ENCODE measurements around the gene FARS2.

DNA sequence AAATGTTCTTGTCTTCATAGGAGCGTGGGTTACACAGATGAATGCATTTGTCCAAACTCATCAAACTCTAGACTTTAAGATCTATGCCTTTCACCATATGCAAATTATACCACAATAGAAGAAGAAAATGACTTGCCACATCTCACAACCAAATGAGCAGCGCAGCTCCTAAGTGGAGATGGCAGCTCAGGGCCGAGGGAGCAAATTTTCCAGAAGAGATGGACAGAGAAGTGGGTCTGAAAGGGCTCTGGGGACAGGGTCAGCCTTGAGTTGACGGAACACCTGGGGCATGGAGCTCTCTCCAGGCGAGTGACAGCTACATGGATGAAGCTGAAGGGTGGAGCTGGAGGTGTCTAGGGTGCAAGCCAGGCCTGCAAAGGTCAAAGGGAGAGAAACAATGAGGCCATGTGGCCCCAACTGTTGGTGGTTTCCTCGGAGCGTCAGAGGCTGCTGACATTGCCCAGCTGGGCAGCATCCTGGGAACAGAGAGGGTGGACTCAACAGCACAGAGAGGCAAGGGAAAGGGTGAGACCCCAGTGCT, 517.1 kb downstream of the FARS2 start:
- TF ChIP-seq, protein P1, sequence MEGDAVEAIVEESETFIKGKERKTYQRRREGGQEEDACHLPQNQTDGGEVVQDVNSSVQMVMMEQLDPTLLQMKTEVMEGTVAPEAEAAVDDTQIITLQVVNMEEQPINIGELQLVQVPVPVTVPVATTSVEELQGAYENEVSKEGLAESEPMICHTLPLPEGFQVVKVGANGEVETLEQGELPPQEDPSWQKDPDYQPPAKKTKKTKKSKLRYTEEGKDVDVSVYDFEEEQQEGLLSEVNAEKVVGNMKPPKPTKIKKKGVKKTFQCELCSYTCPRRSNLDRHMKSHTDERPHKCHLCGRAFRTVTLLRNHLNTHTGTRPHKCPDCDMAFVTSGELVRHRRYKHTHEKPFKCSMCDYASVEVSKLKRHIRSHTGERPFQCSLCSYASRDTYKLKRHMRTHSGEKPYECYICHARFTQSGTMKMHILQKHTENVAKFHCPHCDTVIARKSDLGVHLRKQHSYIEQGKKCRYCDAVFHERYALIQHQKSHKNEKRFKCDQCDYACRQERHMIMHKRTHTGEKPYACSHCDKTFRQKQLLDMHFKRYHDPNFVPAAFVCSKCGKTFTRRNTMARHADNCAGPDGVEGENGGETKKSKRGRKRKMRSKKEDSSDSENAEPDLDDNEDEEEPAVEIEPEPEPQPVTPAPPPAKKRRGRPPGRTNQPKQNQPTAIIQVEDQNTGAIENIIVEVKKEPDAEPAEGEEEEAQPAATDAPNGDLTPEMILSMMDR (CRISPR knock-in tag; IDR thresholded peaks at IDR 0.05): no peak
- TF ChIP-seq ZNF441 (CRISPR knock-in tag; IDR thresholded peaks at IDR 0.05; ENCODE audit: borderline replicate concordance) (no peak), ELF4 (CRISPR knock-in tag; IDR thresholded peaks at IDR 0.05; ENCODE audit: borderline replicate concordance) (no peak), U2AF1 (optimal IDR thresholded peaks at IDR 0.05; ENCODE audit: low read depth, low read length) (no peak), ZNF569 (CRISPR knock-in tag; IDR thresholded peaks at IDR 0.05; ENCODE audit: borderline replicate concordance) (no peak), ZFP90 (CRISPR knock-in tag; IDR thresholded peaks at IDR 0.05; ENCODE audit: borderline replicate concordance) (no peak), NFE2L2 (IDR thresholded peaks at IDR 0.05; ENCODE audit: low read length) (no peak)

Measured in HepG2 (cell line).